IPS DF 4.7 (cell line): ENCODE results near the gene PCSK5.

ENCODE experiments used
- DNase-seq: peaks from one replicate; pipeline ENCODE4 v3.0.0-alpha.2; 2013; ENCODE audit warnings: low spot score; ENCODE audit errors: extremely low read depth

PCSK5 gene

GRCh38 chr9:76232861-76233489 is 342.5 kb downstream of the PCSK5 start:
- no peak for DNase-seq

GRCh38 chr9:76240578-76240977 is 350.1 kb downstream of the PCSK5 start:
- DNase-seq = no peak

GRCh38 chr9:76245518-76245917 is 355.0 kb downstream of the PCSK5 start:
- no peak for DNase-seq

- no peak for DNase-seq
Measured at GRCh38 chr9:76246680-76247079, 356.2 kb downstream of the PCSK5 start.

GRCh38 chr9:76247426-76247825 is 357.0 kb downstream of the PCSK5 start:
- DNase-seq = no peak

- DNase-seq = no peak
Measured at GRCh38 chr9:76249309-76249708, 358.8 kb downstream of the PCSK5 start.

- no peak for DNase-seq
Measured at GRCh38 chr9:76255781-76256455, 365.4 kb downstream of the PCSK5 start.

GRCh38 chr9:76257311-76257710 is 366.8 kb downstream of the PCSK5 start:
- DNase-seq = no peak

- no peak for DNase-seq
Measured at GRCh38 chr9:76266649-76267283, 376.3 kb downstream of the PCSK5 start.

- no peak for DNase-seq
Measured at GRCh38 chr9:76267284-76267652, 376.8 kb downstream of the PCSK5 start.

- DNase-seq = no peak
Measured at GRCh38 chr9:76269789-76270188, 379.3 kb downstream of the PCSK5 start.

- no peak for DNase-seq
Measured at GRCh38 chr9:76271755-76272154, 381.3 kb downstream of the PCSK5 start.

GRCh38 chr9:76289042-76289441 is 398.6 kb downstream of the PCSK5 start:
- DNase-seq = no peak

- no peak for DNase-seq
Measured at GRCh38 chr9:76289703-76290102, 399.2 kb downstream of the PCSK5 start.

- DNase-seq = no peak
Measured at GRCh38 chr9:76290555-76290954, 400.1 kb downstream of the PCSK5 start.

- no peak for DNase-seq
Measured at GRCh38 chr9:76292246-76292645, 401.8 kb downstream of the PCSK5 start.

GRCh38 chr9:76292658-76293057 is 402.2 kb downstream of the PCSK5 start:
- no peak for DNase-seq

- no peak for DNase-seq
Measured at GRCh38 chr9:76294301-76294700, 403.8 kb downstream of the PCSK5 start.

GRCh38 chr9:76296561-76297310 is 406.3 kb downstream of the PCSK5 start:
- DNase-seq = no peak

GRCh38 chr9:76297721-76298239 is 407.3 kb downstream of the PCSK5 start:
- DNase-seq = no peak

- no peak for DNase-seq
Measured at GRCh38 chr9:76298521-76299144, 408.2 kb downstream of the PCSK5 start.
